ENCODE results near the gene TRIM63. TPM values are rescaled to one million over a fixed set of nuclear protein-coding genes. Genes with fewer than 3 reads are reported as not detected.

The TRIM63 gene
- total and polyA plus RNA-seq, 2 experiments from 2014 or later = 29.4 to 32.8 TPM

- no peaks in the 10 kb centered on the region for H3K36me3 ChIP-seq
- TF ChIP-seq, protein P1, sequence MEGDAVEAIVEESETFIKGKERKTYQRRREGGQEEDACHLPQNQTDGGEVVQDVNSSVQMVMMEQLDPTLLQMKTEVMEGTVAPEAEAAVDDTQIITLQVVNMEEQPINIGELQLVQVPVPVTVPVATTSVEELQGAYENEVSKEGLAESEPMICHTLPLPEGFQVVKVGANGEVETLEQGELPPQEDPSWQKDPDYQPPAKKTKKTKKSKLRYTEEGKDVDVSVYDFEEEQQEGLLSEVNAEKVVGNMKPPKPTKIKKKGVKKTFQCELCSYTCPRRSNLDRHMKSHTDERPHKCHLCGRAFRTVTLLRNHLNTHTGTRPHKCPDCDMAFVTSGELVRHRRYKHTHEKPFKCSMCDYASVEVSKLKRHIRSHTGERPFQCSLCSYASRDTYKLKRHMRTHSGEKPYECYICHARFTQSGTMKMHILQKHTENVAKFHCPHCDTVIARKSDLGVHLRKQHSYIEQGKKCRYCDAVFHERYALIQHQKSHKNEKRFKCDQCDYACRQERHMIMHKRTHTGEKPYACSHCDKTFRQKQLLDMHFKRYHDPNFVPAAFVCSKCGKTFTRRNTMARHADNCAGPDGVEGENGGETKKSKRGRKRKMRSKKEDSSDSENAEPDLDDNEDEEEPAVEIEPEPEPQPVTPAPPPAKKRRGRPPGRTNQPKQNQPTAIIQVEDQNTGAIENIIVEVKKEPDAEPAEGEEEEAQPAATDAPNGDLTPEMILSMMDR (IDR thresholded peaks at IDR 0.05; ENCODE audit: low read depth, low read length) = no peak
- DNase-seq (ENCODE audit: low read depth in 1 of 2, low spot score in 1 of 2) = no peak
- H3K4me3 ChIP-seq = no peak overlapping the region
- no peaks in the 10 kb centered on the region for H3K9me3 ChIP-seq (ENCODE audit: low read depth)
- H3K27ac ChIP-seq = no peak overlapping the region
- H3K4me1 ChIP-seq (ENCODE audit: low read depth) = peaks cover 5% of the 10 kb centered on the region
- no peaks in the 10 kb centered on the region for H3K27me3 ChIP-seq
Measured at GRCh38 chr1:26029864-26030481, 37.5 kb downstream of the TRIM63 start.

DNA sequence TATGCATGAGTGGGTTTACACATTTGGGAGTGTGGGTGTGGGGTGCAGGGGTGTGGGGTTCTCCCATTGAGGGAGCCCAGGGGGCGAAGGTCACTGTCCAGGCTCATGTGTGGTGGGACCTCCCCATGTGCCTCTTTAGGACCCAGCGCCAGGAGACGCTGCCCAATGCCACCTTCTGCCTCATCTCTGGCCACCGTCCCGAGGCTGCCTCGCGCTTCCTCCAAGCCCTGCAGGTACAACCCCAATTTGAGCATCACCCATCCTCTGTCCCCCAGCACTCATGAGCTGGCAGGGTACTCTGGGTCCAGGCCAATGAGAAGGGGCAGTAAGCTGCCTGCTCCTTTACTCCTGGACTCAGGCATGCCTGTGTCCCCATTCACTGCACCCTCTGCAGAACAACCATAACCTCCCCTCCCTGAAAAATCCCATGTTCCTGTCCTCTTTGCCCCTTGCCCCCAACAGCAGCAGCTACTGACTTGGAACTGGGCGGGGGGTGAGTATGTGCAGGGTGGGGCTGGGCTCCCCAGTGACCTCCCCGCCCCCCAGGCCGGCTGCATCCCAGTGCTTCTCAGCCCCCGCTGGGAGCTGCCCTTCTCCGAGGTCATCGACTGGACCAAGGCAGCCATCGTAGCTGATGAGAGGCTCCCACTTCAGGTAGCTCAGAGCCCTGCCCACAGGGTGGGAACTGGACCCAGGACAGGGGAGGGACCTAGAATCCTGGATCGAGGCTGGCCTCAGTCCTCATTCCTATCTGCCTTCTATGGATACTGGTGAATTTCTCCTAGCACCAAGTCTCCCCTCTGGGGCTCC is 38.2 kb downstream of the TRIM63 start:
- DNase-seq (ENCODE audit: low read depth in 1 of 2, low spot score in 1 of 2) = no peak
- H3K4me1 ChIP-seq (ENCODE audit: low read depth) = no peaks in the 10 kb centered on the region

DNA sequence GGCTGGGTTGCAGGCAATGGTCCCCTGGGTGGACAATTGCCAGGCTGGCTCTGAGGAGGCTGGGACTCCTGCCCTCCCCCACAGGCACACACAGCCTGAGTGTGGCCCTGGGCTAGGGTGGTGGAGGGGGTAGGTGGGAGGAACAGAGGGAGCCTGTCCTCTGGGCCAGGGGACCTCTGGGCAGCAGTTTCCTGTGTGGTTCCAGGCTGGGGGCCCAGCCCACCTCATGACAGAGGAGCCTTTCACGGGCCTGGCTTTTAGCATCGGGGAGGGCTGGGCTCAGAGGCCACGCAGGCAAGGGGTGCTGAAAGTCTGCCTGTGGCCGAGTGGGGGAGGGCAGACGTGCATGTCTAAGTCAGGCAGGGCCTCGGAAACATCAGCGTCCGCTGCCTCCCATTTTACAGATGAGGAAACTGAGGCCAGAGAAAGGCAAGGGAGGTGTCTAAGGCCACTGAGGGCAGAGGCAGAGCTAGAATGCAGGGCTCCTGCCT is 38.9 kb downstream of the TRIM63 start:
- H3K4me1 ChIP-seq (ENCODE audit: low read depth) = peaks cover 6% of the 10 kb centered on the region
- no peaks in the 10 kb centered on the region for H3K9me3 ChIP-seq (ENCODE audit: low read depth)
- no peaks in the 10 kb centered on the region for H3K36me3 ChIP-seq
- TF ChIP-seq, protein P1 (IDR thresholded peaks at IDR 0.05; ENCODE audit: low read depth, low read length) = no peak
- no peaks in the 10 kb centered on the region for H3K27me3 ChIP-seq
- H3K27ac ChIP-seq = no peak overlapping the region
- no peak overlapping the region for H3K4me3 ChIP-seq
- DNase-seq (ENCODE audit: low read depth in 1 of 2, low spot score in 1 of 2) = no peak

More for the DNA sequence above, 38.2 kb downstream of the TRIM63 start:
- no peaks in the 10 kb centered on the region for H3K36me3 ChIP-seq
- no peaks in the 10 kb centered on the region for H3K27me3 ChIP-seq
- no peaks in the 10 kb centered on the region for H3K9me3 ChIP-seq (ENCODE audit: low read depth)
- H3K27ac ChIP-seq = no peak overlapping the region
- TF ChIP-seq, protein P1 (IDR thresholded peaks at IDR 0.05; ENCODE audit: low read depth, low read length) = no peak
- H3K4me3 ChIP-seq = no peak overlapping the region

GRCh38 chr1:26027716-26028489 is 39.5 kb downstream of the TRIM63 start:
- TF ChIP-seq, protein P1 (IDR thresholded peaks at IDR 0.05; ENCODE audit: low read depth, low read length) = no peak
- peaks cover 8% of the 10 kb centered on the region for H3K4me1 ChIP-seq (ENCODE audit: low read depth)
- no peaks in the 10 kb centered on the region for H3K36me3 ChIP-seq

DNA sequence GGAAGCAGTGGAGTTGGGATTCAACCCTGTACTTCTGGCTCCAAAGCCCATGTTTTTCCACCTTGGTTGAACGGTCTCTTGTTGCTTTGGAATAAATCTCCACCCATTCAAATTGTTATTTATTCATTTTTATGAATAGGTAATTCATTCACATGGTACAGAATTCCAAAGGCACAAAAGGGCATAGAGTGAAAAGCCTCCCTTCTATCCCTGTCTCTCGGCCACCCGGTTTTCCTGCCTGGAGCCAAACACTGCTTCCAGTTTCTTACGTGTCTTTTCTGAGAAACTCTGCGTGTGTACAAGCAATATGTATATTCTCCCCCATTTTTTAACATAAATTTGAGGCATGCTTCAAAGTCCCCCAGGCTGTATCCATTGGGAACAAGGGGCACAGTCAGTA is 41.9 kb downstream of the TRIM63 start:
- Histone ChIP-seq H3K9me3 (ENCODE audit: low read depth) (no peaks in the 10 kb centered on the region), H3K4me1 (ENCODE audit: low read depth) (peaks cover 25% of the 10 kb centered on the region), H3K27ac (no peak overlapping the region), H3K4me3 (no peak overlapping the region), H3K36me3 (no peaks in the 10 kb centered on the region), H3K27me3 (no peaks in the 10 kb centered on the region)
- TF ChIP-seq, protein P1 (IDR thresholded peaks at IDR 0.05; ENCODE audit: low read depth, low read length) = no peak
- no peak for DNase-seq (ENCODE audit: low read depth in 1 of 2, low spot score in 1 of 2)

More at GRCh38 chr1:26027716-26028489, 39.5 kb downstream of the TRIM63 start:
- no peaks in the 10 kb centered on the region for H3K9me3 ChIP-seq (ENCODE audit: low read depth)
- H3K4me3 ChIP-seq = no peak overlapping the region
- no peaks in the 10 kb centered on the region for H3K27me3 ChIP-seq
- no peak for DNase-seq (ENCODE audit: low read depth in 1 of 2, low spot score in 1 of 2)
- H3K27ac ChIP-seq = no peak overlapping the region
